Stomach (tissue), 4 donors: Measurements from ENCODE around the gene BOLL.
"Not testable (repeated sequence)": the region's sequence is repeated elsewhere in the genome, so short reads cannot be mapped to it uniquely, and the experiment has no call there.

ENCODE experiments used
- CTCF ChIP-seq, 7 experiments: fragments of 450-650 bp in 4 of 7; fragments of 200-600 bp in 3 of 7; sonication (generic) in 3 of 7; IDR thresholded peaks; one replicate each; pipeline ENCODE4 v1.5.1; 2016 to 2019; ENCODE audit warnings: antibody characterized with exemption in 7 of 7, control low read depth in 2 of 7, mild to moderate bottlenecking in 1 of 7
- EP300 ChIP-seq: sonication (generic); formaldehyde crosslinking; IDR thresholded peaks from one replicate; pipeline ENCODE4 v1.6.1; 2017; ENCODE audit warnings: antibody characterized with exemption
- POLR2A ChIP-seq, 4 donors: fragments of 450-650 bp; IDR thresholded peaks; one replicate each; pipeline ENCODE4 v1.6.1; 2016; ENCODE audit warnings: antibody characterized with exemption in 4 of 4, control low read depth in 2 of 4, mild to moderate bottlenecking in 1 of 4, moderate library complexity in 1 of 4
- POLR2AphosphoS5 ChIP-seq, 3 donors: sonication (generic); formaldehyde crosslinking; IDR thresholded peaks; one replicate each; pipeline ENCODE4 v1.6.1; 2016; ENCODE audit warnings: antibody characterized with exemption in 3 of 3

- not testable (repeated sequence) for TF ChIP-seq CTCF (IDR thresholded peaks at IDR 0.05); POLR2A (IDR thresholded peaks at IDR 0.05); POLR2AphosphoS5 (IDR thresholded peaks at IDR 0.05); EP300
These were observed 76.0 kb downstream of the BOLL start for GRCh38 chr2:197709140-197709539.
